CD4-positive, alpha-beta T cell treated with Interleukin-4 for 1 hour (primary cell): ENCODE data around the gene PHTF2.
"Not testable (repeated sequence)": the region's sequence is repeated elsewhere in the genome, so short reads cannot be mapped to it uniquely, and the experiment has no call there.

Source experiments
- DNase-seq, 2 donors: peaks; one replicate each; pipeline ENCODE4 v3.0.0-alpha.2; 2020 to 2022

Gene PHTF2

DNA sequence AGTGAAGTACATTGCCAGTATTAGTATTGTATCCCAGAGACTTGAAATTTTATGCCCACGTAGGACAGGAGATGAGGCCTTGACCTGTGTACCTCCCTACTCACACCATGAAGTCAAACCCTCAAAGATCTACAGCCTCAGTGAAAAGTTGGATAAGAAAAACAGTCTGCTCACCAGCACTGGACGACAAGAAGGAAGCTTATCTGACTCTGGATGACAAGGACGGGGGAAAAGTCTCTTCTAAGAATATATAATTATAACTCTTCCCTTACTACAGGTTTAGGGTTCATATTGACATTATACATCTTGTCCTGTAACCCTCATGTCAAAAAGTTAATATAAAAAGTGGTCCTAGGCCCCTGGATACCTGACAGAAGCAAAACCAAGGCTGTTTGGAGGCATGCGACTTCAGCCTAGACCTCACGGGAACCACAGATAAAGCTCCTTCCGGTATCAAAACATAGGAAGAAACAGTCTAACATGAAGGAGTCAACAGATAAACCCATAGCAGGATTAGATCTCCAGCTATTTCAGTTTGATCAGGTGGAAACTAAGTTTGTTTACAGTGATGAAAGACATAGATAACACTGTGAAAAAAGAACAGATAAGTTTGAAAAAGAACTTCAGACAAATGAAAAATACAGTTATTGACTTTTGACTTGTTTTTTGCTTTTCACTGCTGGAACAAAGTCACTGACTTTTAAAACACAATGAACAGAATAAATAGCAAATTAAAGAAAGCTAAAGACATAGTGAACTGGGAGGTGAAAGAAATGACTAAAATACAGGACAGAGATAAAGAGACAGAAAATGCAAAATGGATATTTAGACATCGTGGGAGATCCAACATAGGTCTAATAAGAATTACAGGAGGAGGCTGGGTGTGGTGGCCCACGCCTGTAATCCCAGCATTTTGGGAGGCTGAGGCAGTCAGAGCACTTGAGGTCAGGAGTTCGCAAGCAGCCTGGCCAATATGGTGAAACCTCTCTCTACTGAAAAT, 145.9 kb downstream of the PHTF2 start:
- DNase-seq = no peak

DNA sequence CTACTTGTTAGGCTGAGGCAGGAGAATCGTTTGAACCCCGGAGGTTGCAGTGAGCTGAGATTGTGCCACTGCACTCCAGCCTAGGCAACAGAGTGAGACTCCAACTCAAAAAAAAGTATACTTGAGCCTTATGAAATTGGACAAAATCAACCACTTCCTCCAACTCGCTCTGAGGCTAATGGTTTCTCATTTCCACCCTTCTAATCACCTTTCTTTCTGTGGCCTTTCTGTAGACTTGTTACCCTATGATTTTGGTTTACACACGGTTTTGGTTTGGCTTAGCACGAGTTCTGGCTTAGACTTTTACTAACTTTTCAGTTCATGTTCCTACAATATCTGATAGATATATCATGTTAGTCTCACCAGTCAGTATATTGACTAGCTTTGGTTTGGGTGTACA, 152.0 kb downstream of the PHTF2 start:
- no peak for DNase-seq

DNA sequence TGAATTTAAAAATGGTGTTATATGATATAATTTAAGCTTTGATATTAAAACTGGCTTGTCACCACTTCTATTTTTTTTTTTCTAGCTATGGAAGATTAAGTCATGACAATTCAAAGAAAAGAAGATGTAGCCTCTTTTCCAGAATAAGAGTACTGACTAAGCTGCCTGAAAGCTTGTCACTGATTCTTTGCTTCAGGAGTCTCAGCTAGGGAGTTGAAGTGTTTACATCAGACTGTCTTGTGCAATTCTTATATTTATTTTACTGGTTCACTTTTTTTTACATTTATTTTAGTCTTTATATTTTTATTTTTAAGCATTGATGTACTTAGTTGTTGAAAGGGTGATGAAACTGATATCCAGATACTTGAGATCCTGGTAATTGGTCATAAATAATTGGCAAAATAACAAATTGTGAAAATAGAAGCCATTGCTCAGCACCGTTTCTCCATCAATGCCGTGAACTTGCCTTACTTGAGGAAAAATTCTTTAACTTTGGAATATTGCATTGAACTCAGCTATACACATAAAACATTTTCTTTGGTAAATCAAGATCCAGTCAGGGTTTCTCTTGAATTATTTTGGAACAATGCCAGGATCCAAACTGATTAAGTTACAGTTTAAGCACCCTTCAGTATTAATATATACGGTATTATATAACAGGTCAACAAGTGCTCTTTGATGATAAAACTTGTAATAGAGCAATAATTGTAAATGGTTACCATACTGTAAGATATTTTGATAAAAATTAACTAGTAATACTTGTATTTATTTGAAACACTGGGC, 156.4 kb downstream of the PHTF2 start:
- no peak for DNase-seq

DNA sequence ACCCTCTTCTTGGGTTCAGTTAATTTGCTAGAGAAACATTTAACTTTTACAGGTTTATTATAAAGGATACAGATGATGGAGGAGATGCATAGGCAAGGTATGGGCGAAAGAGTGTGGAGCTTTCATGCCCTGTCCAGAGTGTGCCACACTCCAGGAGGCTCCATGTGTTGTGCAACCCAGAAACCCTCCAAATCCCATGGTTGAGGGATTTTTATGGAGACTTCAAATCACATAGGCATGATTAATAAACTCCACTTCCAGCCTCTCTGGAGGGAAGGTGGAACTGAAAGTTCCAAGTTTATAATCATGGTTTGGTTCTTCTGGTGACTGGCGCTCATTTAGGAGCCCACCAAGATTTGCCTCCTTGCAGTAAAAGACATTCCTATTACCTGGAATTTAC, 159.9 kb downstream of the PHTF2 start:
- no peak for DNase-seq

DNA sequence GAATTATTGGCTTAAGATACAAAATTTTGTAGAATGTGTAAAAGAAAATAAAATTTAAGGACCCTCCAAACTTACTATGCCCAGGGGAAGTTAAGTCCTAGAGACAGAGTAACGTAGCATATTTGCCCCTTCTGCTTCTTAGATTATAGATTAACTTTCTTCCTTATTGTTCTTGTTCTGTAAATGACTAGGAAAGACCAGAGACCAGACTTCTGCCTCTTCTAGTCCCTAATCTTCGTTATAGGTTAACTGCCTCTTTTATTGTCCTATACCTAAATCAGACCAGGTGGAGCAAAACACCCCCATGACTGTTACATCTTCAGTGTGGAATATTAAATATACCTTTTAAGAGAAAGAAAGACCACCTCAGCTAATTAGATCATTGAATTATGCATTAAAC, 160.5 kb downstream of the PHTF2 start:
- no peak for DNase-seq

DNA sequence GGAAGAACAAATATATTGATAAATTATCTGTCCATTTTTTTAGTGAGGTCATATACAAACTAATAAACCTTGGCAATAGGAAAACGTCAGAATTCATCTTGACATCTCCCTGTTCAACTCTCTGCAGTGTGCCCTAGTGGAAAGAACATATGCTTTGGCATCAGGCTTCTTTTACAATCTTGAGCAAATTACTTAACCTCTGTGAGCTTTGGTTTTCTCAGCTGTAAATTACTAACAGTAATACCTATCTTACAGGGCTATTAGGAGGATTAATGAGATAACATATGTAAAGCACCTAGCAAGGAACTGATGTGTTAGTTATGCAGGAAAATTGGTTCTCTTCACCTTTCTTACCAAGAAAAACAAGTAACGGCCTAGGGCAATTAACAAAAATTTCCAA, 161.8 kb downstream of the PHTF2 start:
- no peak for DNase-seq

DNA sequence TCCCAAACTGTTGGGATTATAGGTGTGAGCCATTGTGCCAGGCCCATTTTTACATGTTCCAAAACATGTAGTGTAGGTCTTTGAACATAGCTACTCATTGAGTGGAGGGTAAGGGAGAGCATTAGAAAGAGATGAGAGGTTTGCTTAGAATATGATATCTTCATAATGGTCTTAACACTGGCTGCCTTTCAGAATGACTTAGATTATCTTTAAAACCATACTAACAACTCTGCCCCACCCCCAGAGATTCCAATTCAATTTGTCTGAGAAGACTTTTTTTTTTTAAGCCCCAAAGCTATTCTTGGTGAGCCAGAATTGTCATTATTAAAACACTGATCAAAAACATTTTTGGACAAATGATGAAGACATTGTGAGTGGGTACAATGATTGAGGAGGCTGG, 168.9 kb downstream of the PHTF2 start:
- DNase-seq = no peak

DNA sequence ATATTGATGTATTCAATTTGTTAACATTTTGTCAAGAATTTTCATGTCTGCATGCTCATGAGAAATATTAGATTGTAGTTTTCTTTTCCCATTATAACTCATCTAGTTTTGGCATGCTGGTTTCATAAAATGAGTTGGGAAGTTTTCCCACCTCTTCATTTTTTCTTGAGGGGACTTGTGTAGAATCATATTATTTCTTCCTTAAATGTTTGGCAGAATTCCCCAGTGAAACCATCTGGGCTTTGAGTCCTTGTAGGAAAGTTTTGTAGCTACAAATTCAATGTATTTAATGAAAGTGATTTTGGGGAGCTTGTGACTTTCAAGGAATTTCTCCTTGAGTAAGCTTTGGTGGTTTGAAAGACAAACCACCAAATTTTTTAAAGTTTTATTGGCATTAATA, 173.2 kb downstream of the PHTF2 start:
- no peak for DNase-seq

DNA sequence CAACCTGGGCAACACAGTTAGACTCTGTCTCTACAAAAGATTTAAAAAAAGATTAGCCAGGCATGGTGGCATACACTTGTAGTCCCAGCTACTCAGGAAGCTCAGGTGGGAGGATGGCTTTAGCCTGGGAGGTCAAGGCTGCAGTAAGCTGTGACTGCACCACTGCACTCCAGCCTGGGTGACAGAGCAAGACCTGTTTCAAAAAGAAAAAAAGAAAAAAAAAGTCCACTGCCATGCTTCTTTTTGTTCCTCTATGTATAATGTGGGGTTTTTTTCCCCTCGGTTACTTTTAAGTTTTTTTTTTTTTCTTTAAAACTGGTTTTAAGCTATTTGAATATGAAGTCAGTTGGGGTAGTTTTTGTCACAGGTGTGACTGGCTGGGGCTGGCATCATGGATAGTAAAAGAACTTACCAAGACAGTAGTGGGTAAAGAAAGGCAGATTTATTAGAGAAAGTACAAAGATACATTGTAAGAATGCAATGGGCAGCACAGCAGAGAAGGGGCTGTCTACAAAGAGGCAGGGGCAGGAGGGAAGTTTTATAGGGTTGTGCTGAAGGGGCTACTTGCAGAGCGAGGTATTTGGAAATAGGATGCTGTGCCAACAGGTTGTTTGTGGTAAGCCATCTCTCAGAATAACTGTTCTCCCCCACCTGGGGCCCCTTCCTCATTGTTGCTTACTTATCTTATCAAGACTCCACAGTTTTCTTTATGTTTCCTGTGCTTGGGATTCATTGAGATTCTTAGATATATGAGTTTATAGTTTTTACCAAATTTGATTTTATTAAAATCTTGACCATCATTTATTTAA, 177.3 kb downstream of the PHTF2 start:
- no peak for DNase-seq

DNA sequence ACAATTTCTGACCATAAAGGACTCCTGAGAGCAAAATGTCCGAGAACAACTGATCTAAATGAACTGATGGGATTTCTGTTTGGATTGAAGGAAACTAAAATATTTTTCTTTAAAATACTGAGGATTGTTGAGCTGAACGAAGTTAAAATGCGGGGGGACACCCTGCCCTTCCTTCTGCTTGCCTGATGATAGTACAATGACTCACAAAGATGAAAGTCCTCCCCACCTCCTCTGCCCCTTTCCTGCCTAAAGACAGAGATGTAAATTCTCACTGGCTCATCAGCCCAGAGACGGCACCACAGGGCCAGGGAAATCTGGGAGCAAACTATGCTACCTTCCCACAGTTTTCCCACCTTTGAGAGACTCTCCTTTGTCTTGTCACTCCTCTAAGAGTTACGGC, 180.6 kb downstream of the PHTF2 start:
- DNase-seq = no peak

DNA sequence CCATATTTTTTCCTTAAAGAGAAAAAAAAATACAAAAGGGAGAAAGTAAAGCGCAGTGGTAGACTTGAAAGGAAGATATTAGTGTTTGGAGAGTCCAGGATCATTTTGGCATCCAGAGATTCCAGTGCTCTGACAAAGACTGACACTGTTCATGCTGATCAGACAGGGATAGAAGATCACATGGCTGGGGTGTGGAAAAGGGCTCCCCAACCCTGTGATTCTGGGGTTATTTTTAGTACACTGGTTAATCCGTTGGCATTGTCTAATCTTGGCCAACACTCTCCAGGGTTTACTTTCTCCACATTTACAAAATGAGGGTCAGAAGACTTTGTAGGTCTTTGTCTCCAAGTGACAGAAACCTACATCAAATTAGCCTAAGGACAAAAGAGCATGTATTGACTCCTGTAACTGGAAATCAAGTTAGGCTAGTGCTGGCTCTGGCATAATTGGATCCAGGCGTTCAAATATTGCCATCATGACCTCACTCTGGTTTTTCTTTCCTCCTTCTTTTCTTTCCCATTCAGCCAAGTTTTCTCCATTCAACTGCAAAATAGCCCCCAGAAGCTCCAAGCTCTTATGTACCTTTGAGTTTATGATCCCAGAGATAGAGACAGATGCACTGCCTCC, 181.6 kb downstream of the PHTF2 start:
- no peak for DNase-seq

DNA sequence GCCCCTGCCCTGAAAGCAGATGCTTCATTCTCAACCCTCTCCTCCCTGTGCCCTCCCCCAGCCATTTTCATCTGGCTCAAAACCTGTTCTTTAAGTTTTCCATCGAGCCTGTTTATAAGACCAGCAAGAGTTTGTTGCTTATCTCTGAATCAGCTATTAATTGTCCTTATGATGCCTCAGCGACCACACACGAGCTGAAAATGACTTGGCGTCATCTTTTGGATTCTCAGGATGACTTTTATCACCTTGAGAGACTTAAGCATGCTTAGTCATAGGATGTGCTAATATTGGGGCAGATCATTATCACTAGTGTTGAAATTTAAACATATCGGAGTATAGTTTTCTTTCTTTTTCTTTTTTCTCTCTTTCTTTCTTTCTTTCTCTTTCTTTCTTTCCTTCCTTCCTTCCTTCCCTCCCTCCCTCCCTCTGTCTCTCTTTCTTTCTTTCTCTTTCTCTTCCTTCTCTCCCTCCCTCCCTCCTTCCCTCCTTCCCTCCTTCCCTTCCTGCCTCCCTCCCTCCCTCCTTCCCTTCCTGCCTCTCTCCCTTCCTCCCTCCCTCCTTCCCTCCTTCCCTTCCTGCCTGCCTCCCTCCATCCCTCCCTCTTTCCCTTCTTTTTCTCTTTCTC, 184.5 kb downstream of the PHTF2 start:
- DNase-seq = no peak

DNA sequence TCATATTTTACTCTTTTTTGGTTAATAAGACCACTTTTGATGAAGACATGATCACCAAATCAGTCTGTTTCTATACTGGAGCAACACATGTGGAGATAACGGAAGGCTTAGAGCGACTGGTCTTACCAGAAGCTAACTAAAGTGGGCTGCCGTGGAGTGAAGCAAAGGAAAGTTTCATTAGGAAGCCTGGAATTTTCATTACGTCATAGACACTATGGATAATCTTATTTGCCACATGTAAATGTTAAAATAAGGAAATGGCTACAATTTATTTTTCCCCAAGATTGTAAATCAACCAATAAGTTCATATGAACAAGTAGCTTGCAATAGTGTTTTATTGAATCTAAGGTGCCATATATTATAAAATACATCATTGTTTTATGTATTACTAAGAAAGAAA, 185.4 kb downstream of the PHTF2 start:
- DNase-seq = no peak

DNA sequence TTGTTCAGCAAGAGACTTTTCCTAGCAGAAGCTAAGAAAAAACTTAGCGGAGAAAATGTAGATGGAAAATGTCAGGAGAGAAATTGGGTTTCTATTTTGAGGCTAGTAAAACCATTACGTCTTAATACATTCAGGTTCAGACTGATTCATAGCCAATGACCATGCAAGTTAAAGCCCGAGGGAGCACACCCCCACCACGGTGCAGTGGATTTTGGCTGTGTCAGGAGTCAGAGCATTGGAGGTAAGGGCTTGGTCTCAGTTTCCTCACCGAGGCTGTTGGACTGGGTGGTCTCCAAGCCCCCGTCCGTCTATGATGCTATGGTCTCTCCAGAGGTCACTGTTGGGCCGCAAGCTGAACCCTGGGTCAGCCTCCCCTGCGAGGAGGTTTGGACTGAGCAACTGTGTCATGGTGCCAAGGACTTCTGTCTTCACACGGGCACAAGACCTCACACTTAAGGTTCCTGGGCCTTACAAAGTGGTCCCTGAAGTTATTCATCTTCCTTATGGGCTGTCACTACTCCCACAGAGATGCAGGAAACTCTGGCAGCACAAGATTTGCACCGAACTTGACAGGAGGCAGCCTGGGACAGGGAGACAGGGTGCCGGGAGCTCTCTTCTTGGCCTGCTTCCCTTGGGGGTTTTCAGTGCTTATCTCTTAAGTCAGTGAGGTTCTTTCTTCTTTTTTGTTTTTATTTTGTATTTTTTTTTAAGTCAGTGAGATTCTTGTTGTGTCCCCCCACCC, 186.8 kb downstream of the PHTF2 start:
- DNase-seq = no peak

DNA sequence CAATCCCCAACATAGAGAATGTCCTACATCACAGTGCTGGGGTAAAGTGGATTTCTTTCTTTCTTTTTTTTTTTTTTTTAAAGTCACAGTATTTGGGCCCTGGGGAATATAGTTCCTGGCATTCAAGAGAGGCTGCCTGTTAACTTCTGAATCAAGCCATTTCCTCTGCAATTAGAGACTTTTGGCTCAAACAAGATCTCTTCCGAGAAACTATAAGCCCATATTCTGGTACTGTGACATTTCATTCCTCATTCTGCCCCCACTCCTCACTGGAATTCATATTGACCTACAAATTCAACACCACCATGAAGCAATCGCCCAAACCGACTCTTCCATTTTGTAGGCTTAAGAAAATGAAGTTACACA, 187.4 kb downstream of the PHTF2 start:
- no peak for DNase-seq

DNA sequence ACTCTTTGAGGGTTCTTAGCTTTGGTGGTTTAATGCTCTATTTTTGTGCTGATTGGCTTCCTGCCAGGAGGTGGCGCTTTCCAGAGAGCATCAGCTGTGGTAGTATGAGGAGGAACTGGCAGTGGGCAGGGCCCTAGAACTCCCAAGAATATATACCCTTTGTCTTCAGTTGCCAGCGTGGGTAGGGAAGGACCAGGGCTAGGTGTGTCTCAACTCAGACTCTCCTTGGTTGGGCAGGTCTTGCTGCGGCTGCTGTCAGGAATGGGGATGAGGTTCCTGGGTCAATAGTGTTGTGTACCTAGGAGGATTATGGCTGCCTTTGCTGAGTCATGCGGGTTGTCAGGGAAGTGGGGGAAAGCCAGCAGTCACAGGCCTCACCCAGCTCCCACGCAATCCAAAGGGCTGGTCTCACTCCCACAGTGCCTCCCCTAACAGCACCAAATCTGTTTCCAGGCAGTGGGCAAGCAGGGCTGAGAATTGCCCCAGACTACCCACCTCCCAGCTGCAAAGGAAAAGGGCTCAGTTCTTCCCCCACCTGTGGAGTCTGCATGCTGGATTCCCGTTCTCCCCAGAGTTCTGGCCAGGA, 191.5 kb downstream of the PHTF2 start:
- no peak for DNase-seq

DNA sequence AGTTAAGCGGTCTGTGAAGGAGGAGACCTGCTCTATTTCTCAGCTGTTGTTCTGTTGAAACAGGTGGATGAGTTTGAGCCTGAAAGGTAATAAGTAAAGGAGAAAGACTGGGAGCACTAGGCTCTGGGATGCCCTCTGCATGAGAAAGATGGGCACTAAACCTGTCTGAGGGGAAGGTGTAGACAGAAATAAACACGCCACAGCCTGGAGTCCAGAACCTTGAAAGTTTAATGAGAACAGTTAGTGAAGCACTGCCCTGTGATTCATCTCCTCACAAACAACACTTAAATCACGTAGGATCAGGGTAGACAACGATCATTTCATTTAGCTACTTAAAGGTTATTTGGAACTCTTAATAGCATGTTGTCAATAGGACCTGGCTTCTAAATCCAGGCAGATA, 193.1 kb downstream of the PHTF2 start:
- no peak for DNase-seq

DNA sequence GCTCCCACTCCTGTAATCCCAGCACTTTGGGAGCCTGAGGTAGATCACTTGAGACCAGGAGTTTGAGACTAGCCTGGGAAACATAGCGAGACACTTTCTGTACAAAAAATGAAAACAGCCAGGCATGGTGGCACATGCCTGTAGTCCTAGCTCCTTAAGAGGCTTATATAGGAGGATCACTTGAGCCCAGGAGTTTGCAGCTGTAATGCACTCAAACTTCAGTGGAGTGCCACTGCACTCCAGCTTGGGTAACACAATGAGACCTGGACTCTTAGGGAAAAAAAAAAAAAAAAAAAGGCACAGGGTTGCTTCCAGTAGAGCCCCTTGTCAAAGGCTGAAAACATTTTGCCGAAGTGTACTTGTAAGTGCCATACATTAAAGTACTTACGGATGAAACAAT, 195.3 kb downstream of the PHTF2 start:
- no peak for DNase-seq

DNA sequence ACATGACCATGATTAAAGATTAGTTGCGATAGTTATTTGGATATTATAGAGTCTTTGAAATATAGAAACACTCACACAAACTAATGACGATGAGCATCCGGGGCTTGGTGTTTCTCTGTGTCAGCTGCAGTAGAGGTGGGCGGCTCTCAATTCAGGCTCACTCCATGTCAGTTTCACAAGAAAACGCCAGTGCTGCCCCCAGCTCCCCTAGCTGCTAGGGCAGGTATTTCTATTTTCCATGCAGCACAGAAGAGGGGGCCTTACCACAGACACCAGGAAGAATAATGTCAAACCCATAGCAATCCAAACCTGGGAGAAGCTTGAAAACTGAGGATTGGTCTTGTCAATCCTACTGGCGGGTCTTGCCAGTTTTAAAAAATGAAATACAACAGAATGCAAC, 197.1 kb downstream of the PHTF2 start:
- no peak for DNase-seq

DNA sequence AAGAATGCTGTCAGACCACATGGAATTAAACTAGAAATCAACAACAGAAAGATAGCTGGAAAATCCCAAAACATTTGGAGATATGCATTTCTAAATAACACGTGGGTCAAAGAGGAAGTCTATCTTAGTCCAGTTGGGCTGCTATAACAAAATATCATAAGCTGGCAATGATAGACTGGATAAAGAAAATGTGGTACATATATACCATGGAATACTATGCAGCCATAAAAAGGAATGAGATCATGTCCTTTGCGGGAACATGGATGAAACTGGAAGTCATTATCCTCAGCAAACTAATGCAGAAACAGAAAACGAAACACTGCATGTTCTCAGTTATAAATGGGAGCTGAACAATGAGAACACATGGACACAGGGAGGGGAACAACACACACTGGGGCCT, 200.6 kb downstream of the PHTF2 start:
- not testable (repeated sequence) for DNase-seq

DNA sequence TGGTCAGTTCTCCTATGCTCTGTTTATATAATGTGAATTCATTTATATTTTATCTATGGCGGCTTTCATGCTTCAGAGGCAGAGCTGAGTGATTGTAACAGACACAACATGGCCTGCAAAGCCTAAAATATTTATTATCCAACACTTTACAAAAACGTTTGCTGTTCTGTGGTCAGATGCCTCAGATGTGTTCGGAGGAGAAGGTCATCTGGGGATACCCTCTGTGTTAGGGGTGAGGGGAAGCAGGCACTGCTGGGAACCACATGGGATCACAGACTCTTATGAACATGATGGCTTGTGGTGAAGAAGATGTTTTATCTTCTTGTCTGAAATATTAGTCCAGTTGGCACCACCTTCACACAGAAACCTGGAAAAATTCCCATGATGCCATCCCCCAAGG, 203.4 kb downstream of the PHTF2 start:
- DNase-seq = no peak
